ENCODE data around the gene PRKD2. TPM values are rescaled to one million over a fixed set of nuclear protein-coding genes. Genes with fewer than 3 reads are reported as not detected.

Gene PRKD2
- total RNA-seq, 1 experiment from 2014 or later = 45.4 TPM

DNA sequence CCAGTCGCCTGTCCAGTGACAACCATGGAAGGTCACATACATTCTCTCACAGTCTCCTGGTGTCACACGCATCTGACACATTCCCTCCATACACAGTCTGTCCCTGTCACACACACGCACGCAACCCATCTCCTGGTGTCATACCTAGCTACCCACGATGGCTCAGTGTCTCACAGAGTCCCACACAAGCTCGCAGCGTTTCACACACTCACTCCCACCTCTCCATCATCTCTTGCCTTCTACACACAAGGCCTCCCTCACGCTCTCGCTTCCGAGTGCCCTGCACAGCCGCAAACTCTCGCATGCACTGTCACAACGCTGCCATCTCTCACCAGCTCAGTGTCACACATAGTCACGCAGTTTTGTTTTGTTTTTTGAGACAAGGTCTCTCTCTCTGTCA is 79.7 kb downstream of the PRKD2 start:
- no peak overlapping the region for H3K4me3 ChIP-seq (ENCODE audit: low read depth, low read length)
- Mint-ChIP-seq H3K4me1 (ENCODE audit: low read depth, unreplicated experiment) (peaks cover 8% of the 10 kb centered on the region), H3K27me3 (ENCODE audit: insufficient read depth, unreplicated experiment) (peaks cover 16% of the 10 kb centered on the region), H3K27ac (ENCODE audit: unreplicated experiment) (no peak overlapping the region), H3K9me3 (ENCODE audit: unreplicated experiment) (no peaks in the 10 kb centered on the region), H3K36me3 (ENCODE audit: insufficient read depth, unreplicated experiment) (no peaks in the 10 kb centered on the region), H3K4me3 (ENCODE audit: unreplicated experiment) (no peak overlapping the region)
- no peaks in the 10 kb centered on the region for H3K9me3 ChIP-seq
- peaks cover 14% of the 10 kb centered on the region for H3K4me1 ChIP-seq
- H3K36me3 ChIP-seq (ENCODE audit: control insufficient read depth, insufficient read depth, low read length) = no peaks in the 10 kb centered on the region
- POLR2A ChIA-PET = no interaction called here
- no peak for DNase-seq
- BruUV-seq (replicated peaks) = no TSS peak
- no peak for TF ChIP-seq CTCF (IDR thresholded peaks at IDR 0.05; ENCODE audit: insufficient read depth in 1 of 2, low read depth in 1 of 2, low read length in 1 of 2, severe bottlenecking in 1 of 2, unreplicated experiment in 1 of 2)
- intact Hi-C loops (cut with micrococcal nuclease; ENCODE audit: unreplicated experiment) = no loop called here
- CTCF ChIA-PET = interaction anchor here (0.5 to 1.2 kb wide), 4 partner anchors 23 to 1704 kb away, joined by 3 to 6 read pairs (median 4); partner anchors contain the start of gene DACT3
- H3K27me3 ChIP-seq (replicated peaks; ENCODE audit: control insufficient read depth, insufficient read depth, low read length) = no peaks in the 10 kb centered on the region; the same call in 1 of the 2 replicates

- Mint-ChIP-seq H3K9me3 (ENCODE audit: unreplicated experiment) (no peaks in the 10 kb centered on the region), H3K27ac (ENCODE audit: unreplicated experiment) (no peak within 1 kb of the TSS), H3K36me3 (ENCODE audit: insufficient read depth, unreplicated experiment) (no peaks in the 10 kb centered on the region), H3K27me3 (ENCODE audit: insufficient read depth, unreplicated experiment) (peaks cover 16% of the 10 kb centered on the region), H3K4me1 (ENCODE audit: low read depth, unreplicated experiment) (peaks cover 8% of the 10 kb centered on the region), H3K4me3 (ENCODE audit: unreplicated experiment) (peak within 1 kb of the TSS; percentile 13)
- no peaks in the 10 kb centered on the region; the same call in 1 of the 2 replicates for H3K27me3 ChIP-seq (replicated peaks; ENCODE audit: control insufficient read depth, insufficient read depth, low read length)
- intact Hi-C loops (cut with micrococcal nuclease; ENCODE audit: unreplicated experiment) = no loop called here
- ChIA-PET CTCF (interaction anchor here (1.0 to 1.6 kb wide), 2 partner anchors 19 to 25 kb away, joined by 3 to 7 read pairs; partner anchors contain the start of gene DACT3), POLR2A (no interaction called here)
- peaks cover 14% of the 10 kb centered on the region for H3K4me1 ChIP-seq
- no TSS peak for BruUV-seq (replicated peaks)
- H3K4me3 ChIP-seq (ENCODE audit: low read depth, low read length) = no peak within 1 kb of the TSS
- TF ChIP-seq CTCF (IDR thresholded peaks at IDR 0.05; ENCODE audit: insufficient read depth in 1 of 2, low read depth in 1 of 2, low read length in 1 of 2, severe bottlenecking in 1 of 2, unreplicated experiment in 1 of 2) = no peak
- DNase-seq = peak in 1 of 2 experiments; percentile 38
- no peaks in the 10 kb centered on the region for H3K9me3 ChIP-seq
- H3K36me3 ChIP-seq (ENCODE audit: control insufficient read depth, insufficient read depth, low read length) = no peaks in the 10 kb centered on the region
Measured at GRCh38 chr19:46635920-46636761, 80.8 kb downstream of the PRKD2 start, which contains the start of gene GNG8. TSS of gene GNG8 (minus strand) at chr19:46636202. CDS start at chr19:46634682, 1,520 bp downstream.

DNA sequence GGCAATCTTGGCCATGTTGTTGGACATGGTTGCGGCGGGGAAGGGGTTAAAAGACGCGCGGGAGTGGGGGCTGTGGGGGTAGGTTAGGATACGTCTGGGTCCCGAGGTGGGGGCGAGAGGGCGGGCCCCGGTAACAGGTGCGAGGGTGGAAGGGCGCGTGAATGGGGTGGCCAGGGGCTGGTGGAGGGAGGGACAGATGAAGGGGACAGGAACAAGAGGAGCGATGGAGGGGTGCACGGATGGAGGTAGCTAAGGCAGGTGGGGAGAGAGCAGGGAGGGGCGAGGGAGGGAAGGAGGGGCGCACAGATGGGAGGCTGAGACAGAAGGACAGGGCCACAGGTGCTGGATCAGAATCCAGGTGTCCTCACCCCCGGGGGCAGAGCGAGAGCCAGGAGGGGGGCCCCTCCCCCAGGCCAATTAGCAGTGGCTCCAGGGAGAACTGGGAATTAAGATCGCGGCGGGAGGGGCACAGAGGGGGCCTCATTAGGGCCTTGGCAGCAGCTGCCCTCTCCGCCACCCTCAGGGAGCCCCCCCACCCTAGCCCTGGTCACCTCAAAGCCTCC is 82.2 kb downstream of the PRKD2 start:
- no peaks in the 10 kb centered on the region for H3K9me3 ChIP-seq
- Mint-ChIP-seq H3K36me3 (ENCODE audit: insufficient read depth, unreplicated experiment) (no peaks in the 10 kb centered on the region), H3K4me3 (ENCODE audit: unreplicated experiment) (peak overlapping the region; percentile 66), H3K9me3 (ENCODE audit: unreplicated experiment) (no peaks in the 10 kb centered on the region), H3K27me3 (ENCODE audit: insufficient read depth, unreplicated experiment) (peaks cover 12% of the 10 kb centered on the region), H3K27ac (ENCODE audit: unreplicated experiment) (no peak overlapping the region), H3K4me1 (ENCODE audit: low read depth, unreplicated experiment) (peaks cover 8% of the 10 kb centered on the region)
- no peaks in the 10 kb centered on the region; the same call in 1 of the 2 replicates for H3K27me3 ChIP-seq (replicated peaks; ENCODE audit: control insufficient read depth, insufficient read depth, low read length)
- no peak for TF ChIP-seq CTCF (IDR thresholded peaks at IDR 0.05; ENCODE audit: insufficient read depth in 1 of 2, low read depth in 1 of 2, low read length in 1 of 2, severe bottlenecking in 1 of 2, unreplicated experiment in 1 of 2)
- CTCF ChIA-PET = interaction anchor here (0.6 to 1.9 kb wide), 4 partner anchors 18 to 1431 kb away, joined by 3 to 11 read pairs (median 4); no protein-coding TSS in a partner anchor
- H3K4me3 ChIP-seq (ENCODE audit: low read depth, low read length) = peak overlapping the region; percentile 32
- no peak for DNase-seq
- POLR2A ChIA-PET = no interaction called here
- intact Hi-C loops (cut with micrococcal nuclease; ENCODE audit: unreplicated experiment) = loop anchor here (1.0 kb wide), 2 partner anchors 27 to 31 kb away; partner anchors contain the start of gene DACT3
- H3K4me1 ChIP-seq = peaks cover 14% of the 10 kb centered on the region
- H3K36me3 ChIP-seq (ENCODE audit: control insufficient read depth, insufficient read depth, low read length) = no peaks in the 10 kb centered on the region
- BruUV-seq (replicated peaks) = no TSS peak
